HEK293 (cell line): ENCODE measurements around the gene KIT.
A peak's percentile ranks its signal among the peaks of the same experiment; 100 is the strongest.

Experiments
- CTCF ChIA-PET: fragments of 350-600 bp; formaldehyde crosslinking; extraction: SDS; loops from one replicate; lab custom pipeline; 2021; ENCODE audit warnings: antibody characterized with exemption; lab: Yijun Ruan, JAX
- POLR2A ChIA-PET: fragments of 300-600 bp; formaldehyde crosslinking; extraction: SDS; loops from one replicate; lab custom pipeline; 2020; ENCODE audit warnings: antibody characterized with exemption, inconsistent platforms; lab: Yijun Ruan, JAX
- H3K27ac ChIP-seq: fragments of 200-500 bp; sonication (Bioruptor generic); 2 replicates; pipeline ENCODE4 v1.5.1; 2014; ENCODE audit warnings: low read depth, low read length, control low read depth, inconsistent platforms; ENCODE audit errors: extremely low read depth
- H3K36me3 ChIP-seq, 2 experiments: fragments of 200-500 bp in 1 of 2; sonication (Bioruptor generic) in 1 of 2; 1 replicate in 1 of 2; 2 replicates in 1 of 2; pipeline ENCODE4 v1.5.1; 2014 to 2017; ENCODE audit warnings: inconsistent platforms in 2 of 2, low read length in 2 of 2; ENCODE audit not compliant: control insufficient read depth in 2 of 2, insufficient read depth in 1 of 2
- H3K4me1 ChIP-seq: fragments of 200-500 bp; sonication (Bioruptor generic); 2 replicates; pipeline ENCODE4 v1.5.1; 2014; ENCODE audit warnings: mild to moderate bottlenecking, low read length, inconsistent platforms; ENCODE audit not compliant: control insufficient read depth, insufficient read depth
- H3K4me3 ChIP-seq: 2 replicates; pipeline ENCODE4 v1.5.1; 2011; ENCODE audit warnings: low read depth, mild to moderate bottlenecking, control low read depth, low read length, moderate library complexity
- H3K9me3 ChIP-seq: fragments of 200-500 bp; sonication (Bioruptor generic); 2 replicates; pipeline ENCODE4 v1.5.1; 2014; ENCODE audit warnings: low read depth, low read length, inconsistent platforms; ENCODE audit not compliant: control insufficient read depth, insufficient read depth
- KLF9 ChIP-seq: fragments of 450-650 bp; formaldehyde crosslinking; IDR thresholded peaks from 2 replicates; pipeline ENCODE4 v1.5.1; 2016; ENCODE audit warnings: missing biosample characterization, missing genetic modification characterization, low read depth
- ZBTB20 ChIP-seq: fragments of 450-650 bp; formaldehyde crosslinking; IDR thresholded peaks from 2 replicates; pipeline ENCODE4 v1.5.1; 2016; ENCODE audit warnings: missing biosample characterization, missing genetic modification characterization
- ZNF146 ChIP-seq: fragments of 450-650 bp; formaldehyde crosslinking; IDR thresholded peaks from 2 replicates; pipeline ENCODE4 v1.5.1; 2016; ENCODE audit warnings: missing biosample characterization, missing genetic modification characterization
- ZNF248 ChIP-seq: fragments of 450-650 bp; formaldehyde crosslinking; IDR thresholded peaks from 2 replicates; pipeline ENCODE4 v1.5.1; 2017; ENCODE audit warnings: missing biosample characterization, missing genetic modification characterization
- ZNF274 ChIP-seq, 2 experiments: fragments of 200-500 bp in 1 of 2; fragments of 450-650 bp in 1 of 2; sonication (Bioruptor generic) in 1 of 2; formaldehyde crosslinking in 1 of 2; IDR thresholded peaks; 2 replicates each; pipeline versions ENCODE4 v1.5.1 to v1.6.1; 2014 to 2016; ENCODE audit warnings: borderline replicate concordance in 1 of 2, inconsistent platforms in 1 of 2, low read length in 1 of 2, missing biosample characterization in 1 of 2, missing genetic modification characterization in 1 of 2
- ZNF366 ChIP-seq: fragments of 450-650 bp; formaldehyde crosslinking; conservative IDR thresholded peaks from 2 replicates; pipeline ENCODE4 v1.5.1; 2016; ENCODE audit warnings: missing biosample characterization, missing genetic modification characterization
- ZNF555 ChIP-seq: fragments of 450-650 bp; formaldehyde crosslinking; conservative IDR thresholded peaks from 2 replicates; pipeline ENCODE4 v1.5.1; 2017; ENCODE audit warnings: missing biosample characterization, mild to moderate bottlenecking, missing genetic modification characterization, inconsistent platforms
- ZNF596 ChIP-seq: fragments of 450-650 bp; IDR thresholded peaks from 2 replicates; pipeline ENCODE4 v1.5.0; 2018; ENCODE audit warnings: missing biosample characterization, mild to moderate bottlenecking, missing genetic modification characterization, moderate library complexity
- ZNF664 ChIP-seq: fragments of 450-650 bp; formaldehyde crosslinking; IDR thresholded peaks from 2 replicates; pipeline ENCODE4 v1.5.1; 2016; ENCODE audit warnings: missing biosample characterization, missing genetic modification characterization
- ZXDB ChIP-seq: fragments of 450-650 bp; formaldehyde crosslinking; IDR thresholded peaks from 2 replicates; pipeline ENCODE4 v1.5.1; 2016; ENCODE audit warnings: missing biosample characterization, missing genetic modification characterization
- TF ChIP-seq, protein P1 (sequence below): fragments of 450-650 bp; formaldehyde crosslinking; IDR thresholded peaks from 2 replicates; pipeline ENCODE4 v1.5.0; 2017; ENCODE audit warnings: missing biosample characterization, missing genetic modification characterization, borderline replicate concordance
- TF ChIP-seq, protein P2 (sequence below): fragments of 450-650 bp; formaldehyde crosslinking; IDR thresholded peaks from 2 replicates; pipeline ENCODE4 v1.5.1; 2016; ENCODE audit warnings: missing biosample characterization, missing genetic modification characterization
- TF ChIP-seq, protein P3 (sequence below): fragments of 450-650 bp; formaldehyde crosslinking; IDR thresholded peaks from 2 replicates; pipeline ENCODE4 v1.5.1; 2016; ENCODE audit warnings: missing biosample characterization, missing genetic modification characterization, borderline replicate concordance

The KIT gene

DNA sequence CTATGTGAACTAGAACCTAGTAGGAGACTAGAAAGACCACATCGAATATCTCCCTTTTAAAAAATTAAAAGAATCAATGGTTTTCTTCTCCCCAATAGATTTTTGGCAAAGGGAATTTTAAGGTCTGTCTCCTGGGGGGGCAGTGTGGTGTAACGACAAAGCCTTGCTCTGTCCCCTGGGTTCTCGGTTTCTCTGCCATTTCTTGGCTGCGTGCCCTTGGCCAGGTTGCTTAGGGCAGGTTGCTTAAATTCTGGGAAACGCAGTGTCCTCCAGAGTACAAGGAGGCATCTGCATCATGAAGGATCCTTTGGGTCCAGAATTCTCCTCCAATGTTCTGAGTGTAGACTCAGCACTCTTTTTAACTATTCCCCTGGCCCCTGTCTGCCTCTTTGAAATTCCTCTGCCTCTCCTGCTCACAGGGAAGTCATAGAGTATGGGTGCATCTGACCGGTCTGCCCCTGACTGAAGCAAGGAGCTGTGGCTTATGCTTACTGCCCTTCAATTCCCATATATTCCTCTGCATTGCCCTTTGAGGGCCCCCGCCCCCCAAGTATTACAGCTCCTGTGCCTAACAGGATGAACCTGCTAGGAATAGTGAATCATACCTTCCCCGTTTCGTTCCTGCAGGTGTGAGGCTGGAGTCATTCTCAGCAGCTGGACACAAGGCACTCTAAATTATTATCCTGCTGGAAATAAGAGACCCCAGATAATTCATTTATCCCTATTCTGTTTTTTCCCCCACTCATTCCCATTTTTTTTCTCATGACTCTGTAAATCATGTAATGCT lies 2.2 kb downstream of the KIT start:
- Histone ChIP-seq H3K36me3 (no peaks in the 10 kb centered on the region), H3K27ac (no peak overlapping the region; the same call in 1 of the 2 replicates), H3K9me3 (no peaks in the 10 kb centered on the region), H3K4me1 (peaks cover 5% of the 10 kb centered on the region; the same call in 1 of the 2 replicates), H3K4me3 (peak overlapping the region; percentile 58; the same call in 1 of the 2 replicates)
- POLR2A ChIA-PET, result no interaction called here
- TF ChIP-seq ZNF596 (tag by site-specific recombination), result no peak
- peak; percentile 16; the same call in 1 of the 2 replicates for TF ChIP-seq ZBTB20
- CTCF ChIA-PET, result interaction anchor here (0.8 to 1.4 kb wide), 3 partner anchors 27 to 331 kb away, joined by 3 to 5 read pairs (median 4); no protein-coding TSS in a partner anchor

DNA sequence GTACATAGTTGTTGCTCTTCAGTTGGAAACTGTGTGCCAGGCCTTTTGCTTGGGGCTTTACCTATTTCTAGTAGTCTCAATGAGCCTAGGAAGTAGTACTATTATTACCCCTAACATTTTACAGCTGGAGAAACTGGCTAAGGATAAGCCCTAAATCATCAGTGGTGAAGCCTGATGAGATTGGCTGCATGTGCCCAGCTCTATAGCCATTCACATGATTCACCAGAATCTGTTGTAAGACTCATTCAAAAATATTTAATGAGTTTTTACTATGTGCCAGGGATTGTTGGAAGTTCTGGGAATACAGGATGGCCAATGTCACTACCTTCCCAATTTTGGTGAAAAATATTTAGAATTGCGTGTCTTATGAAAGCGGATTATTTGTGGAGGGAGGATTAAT lies 2.8 kb downstream of the KIT start:
- no peak for TF ChIP-seq ZNF366
- TF ChIP-seq ZNF274 (IDR thresholded peaks at IDR 0.05; ENCODE audit: low read length), result no peak
- TF ChIP-seq ZNF274 (tag by site-specific recombination; IDR thresholded peaks at IDR 0.05; ENCODE audit: borderline replicate concordance), result no peak
- peak; percentile 33; the same call in 1 of the 2 replicates for TF ChIP-seq ZNF664 (tag by site-specific recombination)
- H3K4me3 ChIP-seq, result no peak overlapping the region
- H3K4me1 ChIP-seq, result peaks cover 5% of the 10 kb centered on the region; the same call in 1 of the 2 replicates
- no peaks in the 10 kb centered on the region for H3K36me3 ChIP-seq
- CTCF ChIA-PET, result interaction anchor here (0.8 kb wide), 1 partner anchor 31 kb away, joined by 5 read pairs; no protein-coding TSS in a partner anchor
- H3K27ac ChIP-seq, result no peak overlapping the region
- no peaks in the 10 kb centered on the region for H3K9me3 ChIP-seq
- POLR2A ChIA-PET, result no interaction called here

DNA sequence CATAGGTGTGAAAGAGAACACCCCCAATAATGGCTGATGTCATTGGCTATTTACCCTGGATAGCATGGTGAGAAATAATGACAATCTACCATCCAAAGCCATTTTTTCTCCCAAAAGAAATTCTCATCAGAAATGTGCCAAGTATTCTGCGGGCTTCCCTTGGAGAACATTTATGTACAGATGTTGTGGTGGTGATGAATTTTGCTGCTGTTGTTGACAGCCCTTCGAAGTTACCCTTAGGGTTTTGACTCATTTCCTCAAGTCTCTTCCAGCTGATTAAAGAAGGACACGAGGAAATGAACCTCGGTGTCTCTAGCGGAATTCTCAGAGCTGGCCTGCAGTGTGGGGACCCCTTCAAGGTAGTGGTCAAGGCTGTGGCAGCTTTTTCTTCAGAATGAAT lies 3.4 kb downstream of the KIT start:
- ChIA-PET POLR2A (interaction anchor here (0.5 to 0.6 kb wide), 3 partner anchors 52 to 729 kb away, joined by 3 to 7 read pairs (median 4); no protein-coding TSS in a partner anchor), CTCF (interaction anchor here (0.6 to 1.0 kb wide), 3 partner anchors 8 to 519 kb away, joined by 3 read pairs; no protein-coding TSS in a partner anchor)
- H3K4me3 ChIP-seq, result no peak overlapping the region
- H3K36me3 ChIP-seq, result no peaks in the 10 kb centered on the region
- H3K9me3 ChIP-seq, result no peaks in the 10 kb centered on the region
- TF ChIP-seq ZNF248 (tag by site-specific recombination) (no peak), ZXDB (no peak), KLF9 (tag by site-specific recombination) (no peak), ZNF555 (tag by site-specific recombination) (no peak), ZNF274 (IDR thresholded peaks at IDR 0.05; ENCODE audit: low read length) (no peak), ZNF274 (tag by site-specific recombination; IDR thresholded peaks at IDR 0.05; ENCODE audit: borderline replicate concordance) (no peak), ZNF146 (tag by site-specific recombination) (no peak)
- TF ChIP-seq, protein P1, sequence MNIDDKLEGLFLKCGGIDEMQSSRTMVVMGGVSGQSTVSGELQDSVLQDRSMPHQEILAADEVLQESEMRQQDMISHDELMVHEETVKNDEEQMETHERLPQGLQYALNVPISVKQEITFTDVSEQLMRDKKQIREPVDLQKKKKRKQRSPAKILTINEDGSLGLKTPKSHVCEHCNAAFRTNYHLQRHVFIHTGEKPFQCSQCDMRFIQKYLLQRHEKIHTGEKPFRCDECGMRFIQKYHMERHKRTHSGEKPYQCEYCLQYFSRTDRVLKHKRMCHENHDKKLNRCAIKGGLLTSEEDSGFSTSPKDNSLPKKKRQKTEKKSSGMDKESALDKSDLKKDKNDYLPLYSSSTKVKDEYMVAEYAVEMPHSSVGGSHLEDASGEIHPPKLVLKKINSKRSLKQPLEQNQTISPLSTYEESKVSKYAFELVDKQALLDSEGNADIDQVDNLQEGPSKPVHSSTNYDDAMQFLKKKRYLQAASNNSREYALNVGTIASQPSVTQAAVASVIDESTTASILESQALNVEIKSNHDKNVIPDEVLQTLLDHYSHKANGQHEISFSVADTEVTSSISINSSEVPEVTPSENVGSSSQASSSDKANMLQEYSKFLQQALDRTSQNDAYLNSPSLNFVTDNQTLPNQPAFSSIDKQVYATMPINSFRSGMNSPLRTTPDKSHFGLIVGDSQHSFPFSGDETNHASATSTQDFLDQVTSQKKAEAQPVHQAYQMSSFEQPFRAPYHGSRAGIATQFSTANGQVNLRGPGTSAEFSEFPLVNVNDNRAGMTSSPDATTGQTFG (tag by site-specific recombination), result no peak
- H3K4me1 ChIP-seq, result peaks cover 5% of the 10 kb centered on the region; the same call in 1 of the 2 replicates
- H3K27ac ChIP-seq, result no peak overlapping the region

DNA sequence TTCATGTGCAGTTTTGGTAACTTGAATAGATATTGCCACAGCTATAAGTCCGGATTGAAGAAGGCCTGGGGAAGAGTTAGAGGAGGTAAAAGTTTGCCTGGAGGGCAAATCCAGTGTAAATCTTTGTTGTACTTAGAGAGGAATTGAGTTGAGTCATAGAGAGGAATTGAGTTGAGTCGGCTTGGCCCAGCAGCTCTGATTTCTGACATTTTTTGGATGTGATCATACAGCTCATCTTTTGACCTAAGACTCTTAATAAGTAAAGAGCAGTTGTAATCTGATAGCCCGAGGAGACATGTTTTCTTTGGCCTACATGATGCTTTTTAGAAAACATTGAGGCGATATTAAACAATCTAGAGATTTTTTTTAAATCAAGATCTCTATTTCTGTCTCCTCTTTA lies 3.9 kb downstream of the KIT start:
- ChIA-PET CTCF (interaction anchor here (0.6 to 1.0 kb wide), 3 partner anchors 9 to 16 kb away, joined by 3 read pairs; no protein-coding TSS in a partner anchor), POLR2A (interaction anchor here (0.5 to 0.6 kb wide), 3 partner anchors 52 to 729 kb away, joined by 3 to 7 read pairs (median 4); no protein-coding TSS in a partner anchor)
- Histone ChIP-seq H3K4me1 (peaks cover 5% of the 10 kb centered on the region; the same call in 1 of the 2 replicates), H3K27ac (no peak overlapping the region), H3K36me3 (no peaks in the 10 kb centered on the region), H3K4me3 (no peak overlapping the region), H3K9me3 (no peaks in the 10 kb centered on the region)
- TF ChIP-seq, protein P1 (tag by site-specific recombination), result no peak
- TF ChIP-seq, protein P2, sequence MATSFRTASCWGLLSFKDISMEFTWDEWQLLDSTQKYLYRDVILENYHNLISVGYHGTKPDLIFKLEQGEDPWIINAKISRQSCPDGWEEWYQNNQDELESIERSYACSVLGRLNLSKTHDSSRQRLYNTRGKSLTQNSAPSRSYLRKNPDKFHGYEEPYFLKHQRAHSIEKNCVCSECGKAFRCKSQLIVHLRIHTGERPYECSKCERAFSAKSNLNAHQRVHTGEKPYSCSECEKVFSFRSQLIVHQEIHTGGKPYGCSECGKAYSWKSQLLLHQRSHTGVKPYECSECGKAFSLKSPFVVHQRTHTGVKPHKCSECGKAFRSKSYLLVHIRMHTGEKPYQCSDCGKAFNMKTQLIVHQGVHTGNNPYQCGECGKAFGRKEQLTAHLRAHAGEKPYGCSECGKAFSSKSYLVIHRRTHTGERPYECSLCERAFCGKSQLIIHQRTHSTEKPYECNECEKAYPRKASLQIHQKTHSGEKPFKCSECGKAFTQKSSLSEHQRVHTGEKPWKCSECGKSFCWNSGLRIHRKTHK, result no peak
- TF ChIP-seq, protein P3, sequence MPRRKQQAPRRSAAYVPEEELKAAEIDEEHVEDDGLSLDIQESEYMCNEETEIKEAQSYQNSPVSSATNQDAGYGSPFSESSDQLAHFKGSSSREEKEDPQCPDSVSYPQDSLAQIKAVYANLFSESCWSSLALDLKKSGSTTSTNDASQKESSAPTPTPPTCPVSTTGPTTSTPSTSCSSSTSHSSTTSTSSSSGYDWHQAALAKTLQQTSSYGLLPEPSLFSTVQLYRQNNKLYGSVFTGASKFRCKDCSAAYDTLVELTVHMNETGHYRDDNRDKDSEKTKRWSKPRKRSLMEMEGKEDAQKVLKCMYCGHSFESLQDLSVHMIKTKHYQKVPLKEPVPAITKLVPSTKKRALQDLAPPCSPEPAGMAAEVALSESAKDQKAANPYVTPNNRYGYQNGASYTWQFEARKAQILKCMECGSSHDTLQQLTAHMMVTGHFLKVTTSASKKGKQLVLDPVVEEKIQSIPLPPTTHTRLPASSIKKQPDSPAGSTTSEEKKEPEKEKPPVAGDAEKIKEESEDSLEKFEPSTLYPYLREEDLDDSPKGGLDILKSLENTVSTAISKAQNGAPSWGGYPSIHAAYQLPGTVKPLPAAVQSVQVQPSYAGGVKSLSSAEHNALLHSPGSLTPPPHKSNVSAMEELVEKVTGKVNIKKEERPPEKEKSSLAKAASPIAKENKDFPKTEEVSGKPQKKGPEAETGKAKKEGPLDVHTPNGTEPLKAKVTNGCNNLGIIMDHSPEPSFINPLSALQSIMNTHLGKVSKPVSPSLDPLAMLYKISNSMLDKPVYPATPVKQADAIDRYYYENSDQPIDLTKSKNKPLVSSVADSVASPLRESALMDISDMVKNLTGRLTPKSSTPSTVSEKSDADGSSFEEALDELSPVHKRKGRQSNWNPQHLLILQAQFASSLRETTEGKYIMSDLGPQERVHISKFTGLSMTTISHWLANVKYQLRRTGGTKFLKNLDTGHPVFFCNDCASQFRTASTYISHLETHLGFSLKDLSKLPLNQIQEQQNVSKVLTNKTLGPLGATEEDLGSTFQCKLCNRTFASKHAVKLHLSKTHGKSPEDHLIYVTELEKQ, result no peak
